HG02970 (cell line): ENCODE results near the gene DEPP1.

ENCODE experiments used
- ATAC-seq: cut with Tn5 transposase; IDR thresholded peaks from one replicate; pipeline ENCODE4 v1.9.1; 2021; ENCODE audit warnings: mild to moderate bottlenecking, moderate library complexity, moderate number of reproducible peaks; ENCODE audit not compliant: unreplicated experiment, low FRiP score

The DEPP1 gene

GRCh38 chr10:44956717-44957706, 21.6 kb downstream of the DEPP1 start:
- no peak for ATAC-seq

- no peak for ATAC-seq
Measured at GRCh38 chr10:44956226-44956625, 22.4 kb downstream of the DEPP1 start.

GRCh38 chr10:44955413-44956070, 23.1 kb downstream of the DEPP1 start:
- ATAC-seq = no peak

GRCh38 chr10:44954962-44955361, 23.6 kb downstream of the DEPP1 start:
- no peak for ATAC-seq

GRCh38 chr10:44954042-44954441, 24.6 kb downstream of the DEPP1 start:
- ATAC-seq = no peak

GRCh38 chr10:44952779-44953231, 25.8 kb downstream of the DEPP1 start:
- ATAC-seq = no peak

- no peak for ATAC-seq
Measured at GRCh38 chr10:44951576-44952226, 26.9 kb downstream of the DEPP1 start.

- no peak for ATAC-seq
Measured at GRCh38 chr10:44950326-44951225, 28.0 kb downstream of the DEPP1 start.

GRCh38 chr10:44949915-44950314, 28.7 kb downstream of the DEPP1 start:
- no peak for ATAC-seq

- no peak for ATAC-seq
Measured at GRCh38 chr10:44949127-44949802, 29.3 kb downstream of the DEPP1 start.

GRCh38 chr10:44948642-44949041, 30.0 kb downstream of the DEPP1 start:
- no peak for ATAC-seq

GRCh38 chr10:44947371-44948152, 31.0 kb downstream of the DEPP1 start:
- ATAC-seq = no peak

- no peak for ATAC-seq
Measured at GRCh38 chr10:44946205-44946604, 32.4 kb downstream of the DEPP1 start.

- no peak for ATAC-seq
Measured at GRCh38 chr10:44944354-44944753, 34.3 kb downstream of the DEPP1 start.

GRCh38 chr10:44939691-44940401, 38.8 kb downstream of the DEPP1 start:
- ATAC-seq = no peak

- ATAC-seq = no peak
Measured at GRCh38 chr10:44938956-44939355, 39.7 kb downstream of the DEPP1 start.

- ATAC-seq = no peak
Measured at GRCh38 chr10:44937196-44938005, 41.2 kb downstream of the DEPP1 start.
